ENCODE measurements around the gene SEC22C. TPM values are rescaled to one million over a fixed set of nuclear protein-coding genes. Genes with fewer than 3 reads are reported as not detected.

The SEC22C gene
- total RNA-seq, 1 experiment from 2014 or later: 38.1 TPM

- POLR2A ChIA-PET (ENCODE audit: unreplicated experiment): interaction anchor here (0.6 to 1.2 kb wide), 6 partner anchors 25 to 1496 kb away, joined by 3 to 30 read pairs (median 4); no protein-coding TSS in a partner anchor
- TSS peak; percentile 95 for BruUV-seq (replicated peaks)
- Histone ChIP-seq H4K20me1 (ENCODE audit: insufficient read depth) (no peaks in the 10 kb centered on the region), H3K9me2 (ENCODE audit: insufficient read depth) (no peaks in the 10 kb centered on the region), H2AFZ (no peak overlapping the region), H3K9me3 (ENCODE audit: insufficient read depth, low read depth) (no peaks in the 10 kb centered on the region), H3F3A (ENCODE audit: insufficient read depth, low read depth) (peaks cover 18% of the 10 kb centered on the region), H3K36me3 (ENCODE audit: low read depth) (no peaks in the 10 kb centered on the region), H3K27me3 (ENCODE audit: insufficient read depth, low read depth) (no peaks in the 10 kb centered on the region), H3K4me3 (peak overlapping the region; percentile 64; the same call in 1 of the 2 replicates), H3K27ac (no peak overlapping the region), H3K79me2 (ENCODE audit: low read depth) (peaks cover 13% of the 10 kb centered on the region), H3K4me1 (replicated peaks; ENCODE audit: insufficient read depth) (peaks cover 38% of the 10 kb centered on the region), H3K4me2 (peak overlapping the region; percentile 82)
- CTCF ChIA-PET: interaction anchor here (0.5 to 1.3 kb wide), 5 partner anchors 12 to 249 kb away, joined by 3 to 16 read pairs (median 6); no protein-coding TSS in a partner anchor
- DNase-seq: peak in 1 of 2 experiments; percentile 48
- TF ChIP-seq CTCF (conservative IDR thresholded peaks at IDR 0.05): no peak
- no peak for TF ChIP-seq EZH2 (IDR thresholded peaks at IDR 0.05; ENCODE audit: low read depth)
- intact Hi-C loops (cut with micrococcal nuclease; ENCODE audit: unreplicated experiment): loop anchor here (1.0 kb wide), 3 partner anchors 12 to 38 kb away; no protein-coding TSS in a partner anchor
Observed at GRCh38 chr3:42501681-42502428, 79.9 kb downstream of the SEC22C start.

DNA sequence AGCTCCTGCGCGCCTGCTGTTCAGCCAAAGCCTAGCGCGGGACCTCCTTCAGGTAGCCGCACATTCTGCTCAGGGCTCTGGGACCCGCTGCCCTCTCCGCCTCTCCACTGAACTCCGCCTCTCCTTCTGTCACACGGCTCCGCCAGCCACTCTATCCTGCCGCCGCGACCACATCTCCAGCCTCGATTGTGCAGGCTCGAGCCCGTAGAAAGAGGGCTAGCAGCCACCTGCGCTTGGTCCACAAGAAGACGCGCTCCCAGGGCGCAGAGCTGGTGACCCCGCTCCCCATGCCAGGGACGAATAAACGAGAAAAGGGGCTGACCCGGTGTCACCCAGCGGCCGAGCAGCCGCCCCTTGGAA is 80.5 kb downstream of the SEC22C start:
- Histone ChIP-seq H3K27ac (no peak overlapping the region), H4K20me1 (ENCODE audit: insufficient read depth) (no peaks in the 10 kb centered on the region), H2AFZ (no peak overlapping the region), H3K79me2 (ENCODE audit: low read depth) (peaks cover 13% of the 10 kb centered on the region), H3F3A (ENCODE audit: insufficient read depth, low read depth) (peaks cover 15% of the 10 kb centered on the region; the same call in 1 of the 2 replicates), H3K9me3 (ENCODE audit: insufficient read depth, low read depth) (no peaks in the 10 kb centered on the region), H3K4me2 (no peak overlapping the region), H3K9me2 (ENCODE audit: insufficient read depth) (no peaks in the 10 kb centered on the region), H3K36me3 (ENCODE audit: low read depth) (no peaks in the 10 kb centered on the region), H3K4me1 (replicated peaks; ENCODE audit: insufficient read depth) (peaks cover 38% of the 10 kb centered on the region), H3K4me3 (no peak overlapping the region), H3K27me3 (ENCODE audit: insufficient read depth, low read depth) (no peaks in the 10 kb centered on the region)
- no peak for TF ChIP-seq CTCF (conservative IDR thresholded peaks at IDR 0.05)
- TF ChIP-seq EZH2 (IDR thresholded peaks at IDR 0.05; ENCODE audit: low read depth): no peak
- no TSS peak for BruUV-seq (replicated peaks)
- intact Hi-C loops (cut with micrococcal nuclease; ENCODE audit: unreplicated experiment): no loop called here
- DNase-seq: no peak
- ChIA-PET CTCF (interaction anchor here (0.5 to 1.3 kb wide), 2 partner anchors 35 to 249 kb away, joined by 10 to 16 read pairs; no protein-coding TSS in a partner anchor), POLR2A (ENCODE audit: unreplicated experiment) (no interaction called here)

DNA sequence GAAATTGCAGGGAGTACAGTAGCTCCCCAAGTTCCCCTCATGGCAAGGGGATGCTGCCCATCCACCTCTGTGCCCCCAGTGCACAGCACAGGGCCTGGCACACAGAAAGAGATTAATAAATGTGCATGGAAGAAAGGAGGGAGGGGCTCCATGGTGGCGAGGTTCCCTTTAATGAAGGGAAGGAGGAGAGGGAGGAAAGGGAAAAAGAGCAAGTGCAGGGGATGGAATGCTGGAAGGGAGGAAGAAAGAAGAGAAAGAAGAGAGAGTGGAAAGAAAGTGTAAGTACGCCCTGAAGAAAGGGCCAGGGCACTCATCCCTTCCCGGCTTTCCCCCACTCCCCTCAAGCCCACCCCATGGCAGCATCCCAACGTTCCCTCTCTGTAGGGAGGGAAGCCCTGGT is 80.9 kb downstream of the SEC22C start:
- peaks cover 38% of the 10 kb centered on the region for H3K4me1 ChIP-seq (replicated peaks; ENCODE audit: insufficient read depth)
- H3K36me3 ChIP-seq (ENCODE audit: low read depth): no peaks in the 10 kb centered on the region
- H3K9me2 ChIP-seq (ENCODE audit: insufficient read depth): no peaks in the 10 kb centered on the region
- no TSS peak for BruUV-seq (replicated peaks)
- intact Hi-C loops (cut with micrococcal nuclease; ENCODE audit: unreplicated experiment): no loop called here
- POLR2A ChIA-PET (ENCODE audit: unreplicated experiment): no interaction called here
- TF ChIP-seq CTCF (conservative IDR thresholded peaks at IDR 0.05): no peak
- no peak for TF ChIP-seq EZH2 (IDR thresholded peaks at IDR 0.05; ENCODE audit: low read depth)
- CTCF ChIA-PET: interaction anchor here (0.5 kb wide), 1 partner anchor 248 kb away, joined by 10 read pairs; no protein-coding TSS in a partner anchor
- peaks cover 18% of the 10 kb centered on the region; the same call in 1 of the 2 replicates for H3F3A ChIP-seq (ENCODE audit: insufficient read depth, low read depth)
- no peaks in the 10 kb centered on the region for H3K9me3 ChIP-seq (ENCODE audit: insufficient read depth, low read depth)
- no peaks in the 10 kb centered on the region for H3K27me3 ChIP-seq (ENCODE audit: insufficient read depth, low read depth)
- H3K27ac ChIP-seq: no peak overlapping the region
- no peak overlapping the region for H3K4me2 ChIP-seq
- no peak overlapping the region for H2AFZ ChIP-seq
- no peak for DNase-seq
- no peak overlapping the region for H3K4me3 ChIP-seq
- no peaks in the 10 kb centered on the region for H4K20me1 ChIP-seq (ENCODE audit: insufficient read depth)
- H3K79me2 ChIP-seq (ENCODE audit: low read depth): peaks cover 13% of the 10 kb centered on the region
